ENCODE results near the gene ABRAXAS1.
"Not testable (repeated sequence)": the region's sequence is repeated elsewhere in the genome, so short reads cannot be mapped to it uniquely, and the experiment has no call there.

The ABRAXAS1 gene

DNA sequence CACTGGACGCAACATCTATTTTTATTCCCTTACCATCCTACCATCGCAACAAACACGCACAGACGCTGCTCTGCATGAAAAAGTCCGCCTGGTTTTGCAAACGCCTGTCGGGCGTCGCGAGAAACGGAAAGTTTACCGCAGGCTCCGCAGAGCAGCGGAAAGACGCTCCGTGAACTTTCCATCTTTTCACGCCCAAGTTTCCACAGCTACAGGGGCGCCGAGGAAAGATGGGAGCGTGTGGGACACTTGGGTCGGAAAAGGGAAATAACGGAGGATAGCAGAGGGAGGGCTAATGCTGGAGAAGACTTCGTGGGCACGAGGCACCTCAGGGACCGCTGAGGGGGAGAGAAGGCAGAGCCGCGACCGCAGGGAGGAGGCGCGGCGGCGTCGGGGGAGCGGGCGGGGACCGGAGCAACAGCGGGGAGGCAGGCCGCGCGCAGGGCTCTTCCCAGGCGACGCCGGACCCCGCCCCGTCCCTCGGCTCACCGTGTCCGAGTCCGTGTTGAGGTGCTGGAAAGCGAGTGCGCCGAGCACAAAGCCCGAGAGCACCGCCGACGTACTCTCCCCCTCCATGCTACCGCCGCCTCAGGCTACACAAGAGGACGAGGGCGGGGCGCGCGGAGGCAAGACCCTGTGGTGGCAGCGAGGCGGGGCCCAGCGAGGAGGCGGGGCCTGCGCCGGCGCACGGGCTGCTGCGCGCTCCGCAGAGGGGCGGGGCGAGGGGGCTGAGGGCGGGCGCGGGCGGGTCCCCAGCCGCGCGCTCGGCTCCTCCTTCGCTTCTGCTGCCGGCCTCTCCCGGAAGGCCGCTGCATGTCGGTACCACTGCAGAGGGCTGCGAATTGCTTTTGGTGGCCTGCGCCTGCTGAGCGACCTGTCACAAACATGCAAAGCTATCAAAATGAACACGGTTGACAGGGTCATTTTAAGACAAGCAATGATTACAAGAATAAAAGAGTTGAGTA is at the start of gene ABRAXAS1:
Gene ABRAXAS1, minus strand, starts transcription at position 601 of the 962 bp plus-strand sequence. Its CDS starts 28 bp downstream, at position 573.
- DNase-seq: peak; percentile 87

DNA sequence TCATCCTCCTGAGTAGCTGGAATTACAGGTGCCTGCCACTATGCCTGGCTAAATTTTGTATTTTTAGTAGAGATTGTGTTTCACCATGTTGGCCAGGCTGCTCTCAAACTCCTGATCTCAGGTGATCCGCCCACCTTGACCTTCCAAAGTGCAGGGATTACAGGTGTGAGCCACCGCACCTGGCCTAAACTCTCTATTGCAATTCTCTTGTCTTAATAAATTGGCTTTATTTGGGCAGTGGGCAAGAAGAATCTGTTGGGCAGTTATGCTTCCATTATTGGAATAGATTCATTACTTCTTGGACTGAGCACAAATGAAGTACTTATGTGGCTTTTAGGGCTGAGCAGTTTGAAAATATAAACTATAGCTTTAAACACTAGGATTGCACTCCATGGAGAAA is 42.8 kb upstream of the ABRAXAS1 start:
- DNase-seq: no peak

GRCh38 chr4:83522239-83522638 is 37.3 kb upstream of the ABRAXAS1 start:
- DNase-seq: no peak

DNA sequence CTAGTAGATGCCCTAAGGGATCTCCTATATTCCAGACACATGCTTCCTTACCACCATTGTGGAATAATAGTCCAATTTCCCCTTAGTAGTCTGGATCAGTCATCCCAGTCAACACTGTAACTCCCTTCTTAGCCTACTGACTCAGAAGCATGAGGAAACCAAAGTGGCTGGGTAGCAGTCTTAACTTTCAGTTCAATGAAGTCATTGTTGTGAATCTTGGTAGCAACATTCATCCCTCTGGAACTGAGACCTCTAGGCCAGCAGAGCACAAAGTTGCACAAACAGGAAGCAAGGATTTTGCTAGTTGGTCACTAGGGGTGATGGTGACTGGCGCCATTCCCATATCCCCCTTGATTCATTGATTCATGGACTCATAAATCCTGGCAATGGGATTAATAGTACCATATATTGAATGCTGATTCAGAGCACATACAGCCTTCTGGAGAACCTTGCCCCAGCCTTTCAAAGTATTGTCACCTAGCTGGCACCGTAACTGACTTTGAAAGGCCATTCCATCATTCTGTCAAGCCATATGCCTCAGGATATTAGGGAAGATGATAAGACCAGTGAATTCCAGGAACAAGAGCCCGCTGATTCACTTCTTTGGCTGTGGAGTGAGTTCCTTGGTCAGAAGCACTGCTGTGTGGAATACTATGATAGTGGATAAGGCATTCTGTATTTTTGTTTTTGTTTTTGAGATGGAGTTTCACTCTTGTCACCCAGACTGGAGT is 31.3 kb upstream of the ABRAXAS1 start:
- no peak for DNase-seq

- DNase-seq: no peak
These were observed 25.5 kb upstream of the ABRAXAS1 start for GRCh38 chr4:83510442-83510841.

DNA sequence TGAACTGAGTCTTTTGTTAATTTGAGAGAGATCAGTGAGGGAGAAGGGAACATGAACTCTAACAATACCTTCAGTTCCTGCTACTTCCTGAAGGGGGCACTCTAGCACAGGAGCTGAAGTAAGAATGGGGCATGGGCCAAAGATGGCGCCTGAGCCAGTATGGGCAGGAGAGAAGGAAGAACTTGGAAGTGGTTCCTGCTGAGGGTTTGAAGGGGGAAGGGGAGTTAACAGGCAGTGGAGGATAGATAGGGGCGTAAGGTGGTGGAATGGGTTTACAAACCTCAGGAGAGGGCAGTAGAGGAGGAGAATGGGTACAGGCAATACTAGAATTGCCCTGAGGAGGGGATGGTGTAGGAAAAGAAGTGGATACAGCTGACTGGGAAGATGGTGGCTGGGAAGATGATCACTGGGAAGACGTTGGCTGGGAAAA is 24.3 kb upstream of the ABRAXAS1 start:
- peak; percentile 19 for DNase-seq

DNA sequence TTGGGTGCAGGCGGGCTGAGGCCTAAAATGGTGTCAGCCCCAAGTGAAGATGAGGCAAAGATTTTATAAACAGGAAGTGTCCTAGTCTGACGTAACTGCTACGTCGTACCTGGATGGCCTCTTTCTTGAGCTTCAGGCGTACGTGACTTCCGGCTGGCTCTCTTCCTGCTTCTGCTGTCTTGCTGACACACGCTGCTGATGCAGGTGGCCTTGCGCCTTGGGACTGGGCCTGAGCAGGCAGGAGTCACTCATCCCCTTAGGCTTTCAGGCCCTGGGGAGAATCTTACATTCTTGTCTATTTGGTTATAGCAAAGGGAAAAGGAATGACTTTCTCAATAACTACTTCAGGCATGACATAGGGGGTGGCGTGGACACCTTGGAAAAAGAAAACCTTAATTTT is 20.1 kb upstream of the ABRAXAS1 start:
- no peak for DNase-seq

GRCh38 chr4:83504503-83504902 is 19.6 kb upstream of the ABRAXAS1 start:
- no peak for DNase-seq

DNA sequence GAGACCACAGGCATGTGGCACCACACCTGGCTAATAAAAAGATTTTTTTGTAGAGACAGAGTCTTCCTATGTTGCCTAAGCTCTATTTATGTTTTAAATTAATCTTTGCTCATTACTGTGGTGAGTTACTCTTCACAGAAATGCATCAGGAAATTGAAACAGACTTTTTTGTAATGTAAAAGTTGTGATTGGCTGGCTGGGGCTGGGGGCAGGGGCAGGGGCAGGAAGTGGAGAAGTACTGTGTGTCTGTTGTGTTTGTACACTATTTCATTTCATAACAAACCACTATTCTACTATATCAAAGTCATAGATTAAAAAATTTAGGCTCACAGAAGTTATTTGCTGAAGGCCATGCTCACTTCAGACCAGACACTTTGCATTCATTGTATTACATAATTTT is 19.1 kb upstream of the ABRAXAS1 start:
- no peak for DNase-seq

DNA sequence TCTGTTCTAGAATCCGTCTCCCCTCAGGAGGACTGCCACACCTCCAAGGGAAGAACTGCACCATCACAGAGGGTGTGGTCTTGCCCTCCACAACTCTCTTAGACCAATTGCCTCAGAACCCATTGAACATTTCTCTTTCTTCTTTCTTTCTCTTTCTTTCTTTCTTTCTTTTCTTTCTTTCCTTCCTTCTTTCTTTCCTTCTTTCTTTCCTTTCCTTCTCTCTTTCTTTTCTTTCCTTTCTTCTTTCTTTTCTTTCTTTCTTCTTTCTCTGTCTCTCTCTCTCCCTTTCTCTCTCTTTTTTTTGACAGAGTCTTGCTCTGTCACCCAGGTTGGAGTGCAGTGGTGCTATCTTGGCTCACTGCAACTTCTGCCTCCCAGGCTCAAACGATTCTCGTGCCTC is 16.8 kb upstream of the ABRAXAS1 start:
- not testable (repeated sequence) for DNase-seq

DNA sequence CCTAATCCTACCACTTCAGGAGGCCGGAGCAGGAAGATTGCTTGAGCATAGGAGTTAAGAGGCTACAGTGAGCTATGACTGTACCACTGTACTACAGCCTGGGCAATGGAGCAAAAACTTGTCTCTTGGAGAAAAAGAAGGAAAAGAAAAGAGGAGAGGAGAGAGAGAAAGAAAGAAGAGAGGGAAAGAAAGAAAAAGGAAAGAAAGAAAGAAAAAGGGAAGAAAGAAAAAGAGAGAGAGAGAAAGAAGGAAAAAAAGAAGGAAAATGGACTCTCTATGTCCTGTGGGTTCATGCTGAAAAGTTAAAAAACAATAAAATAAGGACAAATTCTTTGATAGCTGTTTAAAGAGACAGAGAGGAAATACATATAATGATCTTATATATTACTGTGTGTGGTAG is 13.3 kb upstream of the ABRAXAS1 start:
- DNase-seq: no peak

DNA sequence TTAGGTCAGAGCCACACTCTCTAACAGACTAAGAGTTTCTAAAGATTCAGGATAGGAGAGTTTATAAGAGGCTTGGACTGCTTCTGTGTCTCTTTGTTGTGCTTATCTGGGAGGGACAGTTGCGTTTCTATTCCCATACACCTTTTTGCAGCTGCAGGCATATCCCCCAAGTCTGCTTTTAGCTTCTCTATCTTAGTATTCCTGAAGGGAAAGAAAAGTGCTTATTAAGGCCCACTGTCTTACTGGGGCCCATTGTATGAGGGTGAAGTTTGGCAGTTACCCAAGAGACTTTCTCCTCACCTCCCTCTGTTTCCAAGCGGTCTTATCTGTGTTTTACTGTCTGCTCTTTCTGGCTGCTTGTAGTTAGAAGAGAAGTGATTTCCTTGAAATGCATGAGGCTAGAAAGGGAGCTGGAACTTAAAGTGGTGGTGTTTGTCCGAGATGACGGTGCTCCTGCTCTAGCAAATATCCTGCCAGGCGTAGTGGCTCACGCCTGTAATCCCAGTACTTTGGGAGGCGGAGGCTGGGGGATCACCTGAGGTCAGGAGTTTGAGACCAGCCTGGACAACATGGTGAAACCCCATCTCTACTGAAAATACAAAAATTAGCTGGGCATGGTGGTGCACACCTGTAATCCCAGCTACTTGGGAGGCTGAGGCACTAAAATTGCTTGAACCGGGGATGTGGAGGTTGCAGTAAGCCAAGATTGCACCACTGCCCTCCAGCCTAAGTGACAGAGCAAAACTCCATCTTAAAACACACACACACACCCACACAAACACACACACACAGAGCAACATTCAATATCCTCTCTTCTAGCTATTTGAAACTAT is 11.4 kb upstream of the ABRAXAS1 start:
- not testable (repeated sequence) for DNase-seq

DNA sequence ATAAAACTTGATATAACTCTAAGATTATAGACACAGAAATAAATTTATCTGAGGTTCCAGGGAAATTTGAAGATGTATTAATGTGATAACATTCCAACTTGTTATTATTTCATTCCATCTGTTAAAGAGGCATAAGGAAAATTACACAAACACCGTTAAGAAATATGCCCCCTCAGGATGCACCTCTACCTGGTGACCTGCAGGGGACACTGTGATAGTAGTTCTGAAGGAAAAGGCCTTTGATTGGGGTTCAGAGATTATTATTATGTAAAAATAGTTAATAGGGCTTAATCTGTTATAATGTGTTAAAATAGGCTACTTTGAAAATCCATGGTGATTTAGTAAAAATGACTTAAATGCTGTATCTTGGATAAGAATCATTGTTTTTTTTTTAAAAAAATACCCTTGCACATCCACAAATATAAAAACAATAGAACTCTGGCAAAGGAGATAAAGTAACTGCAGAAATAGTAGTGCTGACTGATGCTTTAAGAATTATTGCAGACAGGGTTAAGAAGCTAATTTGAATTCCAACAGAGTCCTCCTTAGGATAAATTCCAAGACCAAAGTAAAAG is 6.1 kb upstream of the ABRAXAS1 start:
- no peak for DNase-seq

GRCh38 chr4:83489711-83490326 is 4.9 kb upstream of the ABRAXAS1 start:
- DNase-seq: no peak

GRCh38 chr4:83486457-83487129 is 1.7 kb upstream of the ABRAXAS1 start:
- no peak for DNase-seq

DNA sequence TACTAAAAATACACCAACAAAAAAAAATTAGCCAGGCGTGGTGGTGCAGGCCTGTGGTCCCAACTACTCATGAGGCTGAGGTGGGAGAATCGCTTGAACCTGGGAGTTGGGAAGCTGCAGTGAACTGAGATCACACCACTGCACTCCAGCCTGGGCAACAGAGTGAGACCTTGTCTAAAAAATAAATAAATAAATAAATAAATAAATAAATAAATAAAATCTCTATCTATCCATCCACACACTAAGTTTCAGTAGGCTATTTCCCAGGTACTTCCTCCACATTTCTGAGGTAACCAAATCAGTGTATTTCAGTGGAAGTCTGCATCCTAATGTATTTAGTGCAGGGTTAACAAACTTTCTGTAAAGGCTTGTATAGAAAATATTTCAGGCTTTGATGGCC is 10.9 kb downstream of the ABRAXAS1 start:
- DNase-seq: no peak

GRCh38 chr4:83473423-83473822 is 11.5 kb downstream of the ABRAXAS1 start:
- DNase-seq: no peak

DNA sequence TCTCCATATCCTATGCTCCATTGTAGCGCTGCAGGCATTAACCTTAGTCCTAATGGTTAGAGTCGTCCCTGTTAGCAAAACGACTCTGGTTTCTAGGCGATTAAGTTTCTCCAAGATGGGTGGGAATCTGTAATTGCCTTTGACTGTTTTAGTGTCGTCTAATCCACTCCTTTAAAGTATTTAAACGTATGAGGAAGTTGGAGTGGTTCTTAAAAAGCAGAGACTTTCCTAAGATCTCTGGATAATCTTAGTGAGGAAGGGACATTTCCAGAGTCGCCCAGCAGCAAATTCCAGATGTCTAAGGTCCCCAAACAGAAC is 28.8 kb downstream of the ABRAXAS1 start:
- DNase-seq: no peak

DNA sequence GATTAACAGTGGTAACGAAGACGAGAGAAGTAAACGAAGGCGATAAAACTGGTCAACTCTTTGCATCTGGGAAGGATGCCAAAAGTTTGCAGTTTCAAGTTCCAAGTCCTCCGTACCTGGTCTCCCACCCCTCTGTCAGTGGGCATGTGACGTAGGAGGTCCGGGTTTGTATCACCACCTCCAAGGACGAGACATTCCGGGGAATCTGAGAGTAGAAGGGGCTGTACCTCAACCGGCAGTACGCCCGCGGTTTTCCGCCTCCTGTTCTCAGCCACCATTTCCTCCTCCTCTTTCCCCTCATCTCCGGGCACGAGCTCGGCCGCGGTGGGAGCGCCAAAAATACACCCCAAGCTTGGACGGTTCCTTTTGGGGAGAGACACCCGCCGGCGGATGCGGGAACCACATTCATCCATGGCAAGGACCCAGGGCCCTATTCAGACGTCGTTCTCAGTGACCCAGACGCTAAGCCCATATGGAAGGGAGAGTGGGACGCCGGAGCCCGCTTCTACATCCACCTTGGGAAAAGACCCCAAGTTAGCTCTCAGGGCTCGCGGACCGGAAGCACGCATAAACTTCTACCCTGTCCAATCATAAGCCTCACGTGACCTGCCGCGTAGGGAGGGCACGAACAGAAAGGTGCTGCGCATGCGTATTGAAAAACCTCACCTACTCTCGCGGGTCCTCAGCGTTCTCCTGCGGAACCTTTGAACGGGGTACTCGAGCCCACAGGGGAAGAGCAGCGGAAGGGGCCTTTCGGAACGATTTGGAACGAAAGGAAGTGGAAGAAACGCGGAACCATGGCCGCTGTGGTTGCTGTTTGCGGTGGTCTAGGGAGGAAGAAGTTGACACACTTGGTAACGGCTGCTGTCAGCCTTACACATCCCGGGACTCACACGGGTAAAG is 29.4 kb downstream of the ABRAXAS1 start, which contains the start of the genes HELQ and MRPS18C:
Gene HELQ, minus strand, starts transcription at position 543 of the 903 bp plus-strand sequence. Its CDS starts 130 bp downstream, at position 413.
Gene MRPS18C, plus strand, starts transcription at position 778 of the 903 bp plus-strand sequence. Its CDS starts 20 bp downstream, at position 798.
- peak; percentile 98 for DNase-seq

- DNase-seq: no peak
These were observed 30.2 kb downstream of the ABRAXAS1 start for GRCh38 chr4:83454686-83455085.
